ENCODE results near the gene CCDC92B.
A peak's percentile ranks its signal among the peaks of the same experiment; 100 is the strongest.

CCDC92B gene

DNA sequence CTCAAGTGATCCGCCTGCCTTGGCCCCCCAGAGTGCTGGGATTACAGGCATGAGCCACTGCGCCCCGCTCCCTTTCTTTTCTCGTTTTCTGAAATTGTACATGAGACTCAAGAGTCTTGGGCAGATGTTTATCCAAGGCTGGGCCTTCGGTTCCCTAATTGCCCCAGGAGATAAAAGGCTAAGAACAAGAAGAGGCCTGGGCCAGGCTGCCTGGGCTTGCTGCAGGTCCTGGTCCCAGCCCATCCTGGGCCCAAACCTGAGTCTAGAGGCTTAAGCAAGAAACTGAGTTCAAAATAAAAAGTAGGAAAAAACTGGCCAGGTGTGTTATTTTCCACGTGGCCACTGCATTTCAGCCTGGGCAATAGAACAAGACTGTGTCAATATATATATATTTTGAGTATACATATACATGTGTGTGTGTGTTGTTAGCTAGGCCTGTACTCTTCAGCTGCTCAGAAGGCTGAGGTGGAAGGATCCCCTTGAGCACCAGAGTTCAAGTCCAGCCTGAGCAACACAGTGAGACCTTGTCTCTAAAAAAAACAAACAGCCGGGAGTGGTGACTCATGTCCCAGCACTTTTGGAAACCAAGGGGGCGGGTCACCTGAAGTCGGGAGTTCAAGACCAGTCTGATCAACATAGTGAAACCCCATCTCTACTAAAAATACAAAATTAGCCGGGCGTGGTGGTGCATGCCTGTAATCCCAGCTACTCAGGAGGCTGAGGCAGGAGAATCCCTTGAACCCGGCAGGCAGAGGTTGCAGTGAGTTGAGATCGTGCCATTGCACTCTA lies 31.1 kb downstream of the CCDC92B start:
- DNase-seq, result no peak

DNA sequence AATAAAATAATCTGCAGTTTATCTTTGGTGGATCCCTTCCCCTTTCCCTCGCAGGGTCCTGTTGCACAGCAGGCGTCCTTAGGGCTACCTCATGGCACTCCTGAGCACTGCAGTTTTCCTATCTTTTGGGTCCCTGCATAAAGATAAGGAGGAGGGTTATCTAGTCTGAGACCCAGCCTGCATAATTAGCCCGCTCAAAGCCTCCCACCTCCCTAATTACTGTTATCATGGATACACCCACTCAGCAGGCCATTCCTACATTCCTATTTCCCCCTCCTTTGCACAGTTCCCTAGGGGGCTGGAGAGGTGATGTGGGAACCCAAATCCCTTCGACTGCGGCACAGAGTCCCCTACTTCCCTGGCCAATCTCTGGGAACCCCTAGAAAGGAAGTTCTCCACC lies 32.8 kb downstream of the CCDC92B start:
- no peak for DNase-seq

DNA sequence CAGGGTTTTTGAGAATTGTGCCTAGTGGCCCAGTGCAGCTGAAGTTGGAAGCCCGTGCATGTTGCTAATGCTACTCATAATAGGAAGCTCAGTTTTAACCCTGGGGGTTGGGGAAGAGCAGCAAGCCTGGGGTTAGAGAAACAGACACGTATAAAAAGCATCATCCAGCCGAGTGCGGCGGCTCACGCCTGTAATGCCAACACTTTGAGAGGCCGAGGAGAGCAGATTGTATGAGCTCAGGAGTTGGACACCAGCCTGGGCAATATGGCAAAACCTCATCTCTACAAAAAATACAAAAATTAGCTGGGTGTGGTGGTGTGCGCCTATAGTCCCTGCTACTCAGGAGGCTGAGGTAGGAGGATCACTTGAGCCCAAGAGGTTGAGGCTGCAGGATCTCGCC lies 35.6 kb downstream of the CCDC92B start:
- DNase-seq, result no peak

DNA sequence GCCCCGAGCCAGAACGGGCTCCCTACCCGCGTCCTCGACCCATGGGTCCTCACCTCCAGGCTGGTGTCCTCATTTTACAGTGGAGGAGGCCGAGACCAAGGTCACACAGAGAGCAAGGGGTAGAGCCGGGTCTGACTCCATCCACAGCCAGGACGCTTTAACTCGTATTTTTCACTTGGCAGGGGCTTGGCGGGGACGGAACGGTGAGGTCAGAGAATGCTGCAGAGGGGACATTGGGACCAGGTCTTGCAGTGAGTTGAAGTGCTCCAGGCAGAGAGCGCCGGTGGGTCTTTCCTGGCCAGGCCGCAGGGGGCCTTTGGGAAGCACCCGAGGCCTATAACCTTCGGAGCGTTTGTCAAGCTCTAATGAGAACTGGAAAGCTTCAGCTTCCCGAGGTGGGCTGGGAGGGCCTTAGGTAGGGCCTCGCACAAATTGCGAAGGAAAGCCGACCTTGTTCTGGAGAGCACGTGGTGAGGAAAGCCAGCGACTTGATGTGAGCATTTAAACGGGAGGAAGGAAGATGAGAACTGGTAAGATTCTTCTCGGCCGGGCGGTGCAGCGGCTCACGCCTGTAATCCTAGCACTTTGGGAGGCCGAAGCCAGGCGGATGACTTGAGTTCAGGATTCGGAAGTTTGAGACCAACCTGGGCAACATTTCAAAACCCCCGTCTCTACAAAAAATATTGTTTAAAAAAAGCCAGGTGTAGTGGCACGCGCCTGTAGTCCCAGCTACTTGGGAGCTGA lies 37.0 kb downstream of the CCDC92B start:
- no peak for DNase-seq

DNA sequence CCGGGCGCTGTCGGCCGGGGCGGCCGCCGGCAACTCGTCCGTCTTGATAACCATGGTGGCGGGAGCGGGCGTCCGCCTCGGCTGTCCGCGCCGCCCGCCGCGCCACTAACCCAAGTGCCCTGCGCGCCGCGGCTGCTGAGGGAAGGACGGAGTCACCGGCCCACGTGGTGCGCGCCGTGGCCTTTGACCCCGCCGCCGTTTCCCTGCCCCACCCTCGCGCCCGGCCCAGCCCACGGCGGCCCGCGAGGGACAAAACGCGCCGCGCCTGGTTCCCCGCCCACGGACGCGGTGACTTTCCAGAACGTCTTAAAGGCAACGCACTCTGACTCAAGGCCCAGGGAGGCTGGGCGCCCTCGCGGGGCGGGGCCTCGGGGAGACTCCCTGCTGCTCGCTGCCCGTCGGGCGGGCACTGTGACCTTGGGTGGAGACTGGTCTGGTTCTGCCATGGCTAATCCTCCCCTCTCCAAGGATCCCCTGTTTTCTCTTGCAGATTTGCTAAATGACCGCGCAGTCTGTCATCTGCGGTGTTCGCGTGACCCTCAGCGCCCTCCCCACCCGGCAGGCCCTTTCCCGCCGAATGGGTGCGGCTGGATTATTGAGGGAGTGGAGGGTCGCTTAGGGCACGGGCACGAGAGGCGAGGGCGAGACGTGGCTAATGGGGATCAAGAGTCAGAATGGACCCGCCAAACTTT lies 37.7 kb downstream of the CCDC92B start, which contains the start of gene CLUH:
Gene CLUH, minus strand, starts transcription at position 157 of the 692 bp plus-strand sequence. Its CDS starts 103 bp downstream, at position 54.
- peak; percentile 96 for DNase-seq

DNA sequence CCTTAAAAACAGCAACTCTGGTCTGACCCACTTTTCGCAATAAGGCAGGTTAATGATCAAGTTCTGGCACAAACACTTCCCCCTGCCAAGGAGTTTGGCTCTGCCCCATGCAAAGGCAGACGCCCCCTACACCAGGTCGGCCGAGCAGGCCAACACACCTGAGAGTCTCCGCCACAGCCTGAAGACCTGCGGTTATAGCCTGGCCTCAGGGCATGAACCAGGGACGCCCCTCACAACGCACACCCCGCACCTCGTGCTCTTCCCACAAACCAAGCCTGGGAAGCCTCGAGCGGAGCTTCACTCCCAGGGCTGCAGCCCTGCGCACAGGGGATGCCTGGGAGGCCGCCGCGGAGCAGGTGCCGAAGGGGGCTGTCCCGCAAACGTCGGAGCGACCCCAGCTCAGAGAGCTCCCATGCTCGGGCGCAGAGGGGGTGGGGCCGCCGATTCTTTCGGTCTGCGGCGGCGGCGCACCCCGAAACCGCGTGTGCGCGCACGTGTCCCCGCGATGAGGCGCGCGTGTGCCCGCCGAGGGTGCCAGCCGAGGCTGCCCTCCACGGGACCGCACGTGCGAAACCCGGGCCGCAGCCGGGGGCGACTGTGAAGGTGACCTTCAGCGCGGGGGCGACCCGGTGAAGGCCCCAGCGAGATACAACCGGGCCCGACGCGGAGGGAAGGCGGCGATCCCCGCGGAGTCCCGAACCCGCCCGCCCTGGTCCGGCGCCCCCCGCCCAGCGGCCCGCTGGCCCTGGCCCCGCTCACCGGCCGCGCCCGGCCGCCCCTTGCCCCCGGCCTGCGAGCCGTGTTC lies 38.4 kb downstream of the CCDC92B start:
- DNase-seq, result no peak

DNA sequence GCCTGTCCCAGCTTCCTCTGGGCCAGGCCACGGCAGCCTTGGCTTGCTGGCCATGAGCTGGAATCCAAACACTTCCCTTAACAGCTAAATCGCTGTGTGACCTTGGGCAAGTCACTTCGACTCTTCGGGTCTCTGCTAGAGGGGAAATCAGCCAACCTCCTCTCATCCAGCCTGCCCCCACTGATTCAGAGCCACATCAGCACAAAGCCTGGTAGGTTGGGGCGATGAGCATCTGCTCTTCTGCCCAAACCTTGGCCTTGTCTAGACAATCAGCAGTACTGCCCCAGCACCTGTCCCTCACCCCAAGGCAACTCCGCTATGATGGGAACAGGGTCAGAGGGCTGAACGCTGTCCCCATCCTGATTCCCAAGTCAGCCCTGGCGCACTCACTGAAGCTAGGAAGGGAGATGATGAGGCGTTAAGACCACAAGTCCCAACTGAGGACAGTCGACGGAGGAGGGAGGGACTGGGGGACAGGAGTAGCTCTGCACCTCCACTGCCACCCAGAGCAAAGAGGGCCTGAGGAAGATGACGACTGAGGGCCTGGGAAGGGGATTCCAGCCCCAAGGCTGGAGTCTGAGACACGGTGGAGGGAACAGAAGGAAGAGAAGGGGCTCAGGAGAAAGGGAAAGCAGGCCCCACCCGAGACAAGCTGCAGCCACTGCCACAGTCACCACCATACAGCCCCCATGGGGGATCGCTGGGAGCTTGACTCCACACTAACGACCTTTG lies 39.2 kb downstream of the CCDC92B start:
- DNase-seq, result no peak

DNA sequence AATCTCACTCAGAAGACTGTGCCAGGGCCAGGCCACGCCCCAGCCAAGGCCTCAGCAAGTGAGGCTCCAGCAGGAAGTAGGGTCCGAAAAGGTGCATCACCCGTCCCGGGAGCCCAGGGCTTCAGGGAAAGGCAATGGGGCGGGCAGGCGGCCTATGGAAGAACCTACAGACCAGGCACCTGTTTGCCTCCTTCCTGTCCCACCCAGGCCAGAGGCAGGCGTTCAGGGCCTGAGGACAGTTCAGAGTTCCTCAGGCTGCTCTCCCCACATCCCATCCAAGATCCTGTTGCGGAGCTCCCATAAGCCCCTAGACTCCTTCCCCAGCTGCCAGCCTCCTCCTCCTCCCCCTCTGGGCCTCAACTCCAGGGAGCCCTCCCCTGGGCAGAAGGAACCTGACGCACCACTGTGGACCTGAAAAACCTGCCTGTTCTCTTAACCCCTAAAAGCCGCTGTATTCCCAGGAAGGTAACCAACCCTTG lies 40.2 kb downstream of the CCDC92B start:
- DNase-seq, result no peak

DNA sequence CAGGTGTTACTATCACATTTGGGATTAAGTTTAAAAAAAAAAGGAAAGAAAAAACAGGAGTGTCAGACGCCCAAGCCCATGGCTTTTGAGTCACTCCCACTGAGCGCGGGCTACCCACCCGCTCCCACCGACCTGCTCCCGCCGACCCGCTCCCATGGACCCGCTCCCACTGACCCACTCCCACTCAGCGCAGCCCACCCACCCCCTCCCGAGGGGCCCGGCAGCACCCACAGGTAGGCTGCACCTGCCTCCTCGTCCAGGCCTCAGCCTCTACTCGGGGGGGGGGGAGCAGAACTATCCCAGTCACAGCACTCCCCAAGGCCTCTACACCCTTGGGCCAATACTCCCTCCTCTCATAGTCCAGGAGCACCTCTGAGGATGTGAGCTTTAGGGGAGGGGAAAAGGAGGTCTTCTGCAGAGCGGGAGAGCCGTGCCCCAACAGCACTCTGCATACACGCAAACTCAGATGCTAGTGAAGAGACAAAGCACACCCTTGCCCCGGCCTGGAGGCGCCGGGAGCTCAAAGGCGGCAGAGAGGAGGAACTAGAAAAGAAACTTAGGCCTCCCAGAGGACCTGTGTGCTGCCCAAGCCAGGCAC lies 40.8 kb downstream of the CCDC92B start:
- DNase-seq, result no peak

DNA sequence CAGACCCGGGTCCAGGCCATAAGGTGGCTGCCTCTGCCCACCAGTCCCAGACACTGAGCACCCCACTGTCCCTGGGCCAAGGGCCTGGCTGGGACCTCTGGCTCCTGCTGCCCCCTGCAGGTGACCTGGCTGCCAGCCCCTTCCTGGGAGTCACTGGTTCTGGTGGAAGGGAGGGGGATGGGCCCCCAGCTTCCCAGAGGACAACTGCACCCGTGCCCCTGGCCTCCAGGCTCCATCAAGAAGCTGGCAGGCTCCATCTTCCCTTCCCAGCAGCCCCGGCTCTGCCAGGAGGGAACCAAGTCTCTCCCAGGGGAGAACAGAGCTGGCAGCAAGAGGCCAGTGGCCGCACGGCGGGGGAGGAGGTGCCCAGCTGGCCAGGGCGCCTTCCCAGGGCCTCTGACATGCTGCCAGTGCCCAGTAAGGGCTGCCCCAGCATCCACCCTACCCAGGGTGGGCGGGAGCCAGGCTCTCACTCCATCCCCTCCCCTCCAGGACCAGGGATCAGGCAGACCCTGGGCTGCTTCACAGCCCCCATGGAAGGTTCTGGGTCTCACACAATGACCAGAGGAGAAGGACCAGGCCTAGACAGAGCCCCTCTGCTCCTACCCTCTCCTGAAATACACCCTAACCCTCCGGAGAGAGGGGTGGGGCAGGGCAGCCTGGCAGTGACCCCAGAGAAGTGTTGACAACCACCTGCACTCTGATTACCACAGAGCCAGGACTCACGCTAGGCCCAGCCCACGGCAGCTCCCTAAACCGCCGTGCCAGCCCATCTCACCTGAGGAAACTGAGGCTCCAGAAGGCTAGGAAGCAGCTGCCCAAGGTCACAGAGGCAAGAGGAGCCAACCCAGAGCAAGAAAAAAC lies 41.5 kb downstream of the CCDC92B start:
- no peak for DNase-seq

DNA sequence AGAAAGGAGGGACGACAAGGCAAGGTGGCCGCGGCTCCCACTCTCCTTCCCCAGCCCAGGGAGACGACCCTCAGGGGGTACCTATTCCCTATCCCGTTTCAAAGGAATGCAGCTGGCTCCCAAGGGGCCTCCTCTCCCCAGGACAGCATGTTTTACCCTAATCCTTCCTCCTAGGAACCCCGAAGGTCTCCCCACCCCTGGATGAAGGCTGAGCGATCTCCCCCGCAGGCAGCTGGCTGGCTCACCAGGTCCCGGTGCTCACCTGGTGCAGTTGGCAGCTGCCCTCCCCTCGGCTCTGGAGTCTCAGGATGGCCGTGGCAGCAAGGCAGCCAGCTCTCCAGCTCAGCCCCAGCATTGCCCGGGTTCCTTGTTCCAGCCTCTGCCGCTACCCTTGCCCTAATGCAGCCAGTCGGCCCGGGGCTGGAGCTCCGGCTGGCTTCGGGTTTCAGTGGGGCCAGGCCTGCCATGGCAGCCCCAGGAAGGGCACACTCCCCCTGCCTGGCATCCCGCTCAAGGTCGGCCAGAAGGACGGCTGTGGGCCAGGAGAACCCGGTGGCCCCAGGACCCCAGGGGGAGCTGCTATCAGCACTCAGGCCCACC lies 42.4 kb downstream of the CCDC92B start:
- DNase-seq, result no peak

DNA sequence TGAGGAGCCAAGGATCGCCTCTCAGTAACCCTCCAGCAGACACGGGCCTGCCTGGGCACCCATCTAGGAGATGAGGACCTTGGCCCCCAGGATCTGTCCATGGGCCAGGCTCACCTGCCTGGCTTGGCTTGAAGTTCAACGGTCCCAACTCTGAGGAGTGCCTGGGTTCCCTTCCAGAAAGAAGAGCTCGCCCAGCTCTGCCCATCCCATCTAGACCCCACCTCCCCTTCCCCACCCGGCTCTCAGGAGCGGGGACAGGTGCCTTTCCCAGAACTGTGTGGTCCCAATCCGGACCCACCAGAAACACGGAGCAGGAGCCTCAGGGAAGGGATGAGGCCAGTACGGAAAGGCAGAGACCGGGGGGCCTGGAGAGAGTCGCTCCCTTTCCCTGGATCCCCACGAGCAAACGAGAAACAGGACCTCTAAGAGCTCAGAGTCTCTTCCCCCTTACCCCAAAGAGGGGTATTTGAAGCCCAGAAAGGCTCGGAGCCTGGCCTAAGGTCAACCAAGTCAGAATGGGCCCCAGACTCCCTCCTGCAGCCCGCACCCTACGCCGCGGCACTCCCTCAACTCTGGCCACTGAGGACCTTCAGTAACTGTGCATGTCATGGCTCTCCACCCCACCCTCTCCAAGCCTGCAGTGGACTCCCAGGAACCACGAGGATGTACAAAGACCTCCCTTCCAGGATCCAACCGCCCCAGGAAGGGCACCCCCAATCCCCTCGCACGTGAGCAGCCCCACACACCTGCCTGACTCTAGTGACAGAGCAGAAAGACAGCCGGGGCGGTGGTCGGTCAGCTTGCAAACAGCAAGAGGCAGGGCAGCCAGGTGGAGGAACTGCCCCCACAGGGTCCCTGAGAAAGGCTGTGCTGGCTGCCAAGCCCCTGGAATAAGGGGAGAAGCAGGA lies 43.3 kb downstream of the CCDC92B start:
- DNase-seq, result no peak

DNA sequence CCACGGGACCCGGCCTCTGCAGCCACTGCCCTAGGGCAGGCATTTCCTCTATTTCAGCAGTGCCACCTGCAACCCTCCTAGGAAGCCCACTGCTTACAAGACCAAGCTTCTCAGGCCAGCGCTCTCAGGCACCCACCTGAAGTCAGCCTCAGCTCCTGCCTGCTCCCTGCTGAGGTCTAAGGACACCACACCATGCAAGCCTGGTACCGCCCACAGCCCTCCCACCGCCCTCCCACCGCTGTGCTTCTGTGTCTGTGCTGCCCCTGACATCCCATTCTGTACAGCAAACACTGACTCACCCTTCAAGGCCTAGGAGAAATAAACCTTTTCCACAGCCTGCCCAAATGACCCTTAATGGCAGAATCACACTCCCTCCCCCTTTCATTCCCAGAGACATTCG lies 44.2 kb downstream of the CCDC92B start:
- DNase-seq, result no peak

DNA sequence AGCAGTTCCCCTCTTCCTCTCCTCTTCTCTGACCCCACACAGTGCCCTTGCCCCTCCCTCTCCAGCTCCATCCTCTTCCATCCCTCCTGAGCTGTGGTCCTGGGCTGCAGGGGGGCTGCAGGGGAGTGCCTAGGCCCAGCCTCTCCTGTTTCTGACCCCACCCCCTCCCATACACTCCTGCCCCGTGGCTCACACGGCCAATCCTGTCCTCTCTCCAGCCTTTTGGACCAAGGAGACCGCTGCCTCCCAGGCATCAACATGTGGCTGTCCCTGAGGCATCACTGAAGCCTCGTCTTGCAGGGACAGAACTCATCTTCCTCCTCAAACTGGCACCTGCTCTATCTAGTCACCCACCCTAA lies 44.6 kb downstream of the CCDC92B start:
- DNase-seq, result no peak

DNA sequence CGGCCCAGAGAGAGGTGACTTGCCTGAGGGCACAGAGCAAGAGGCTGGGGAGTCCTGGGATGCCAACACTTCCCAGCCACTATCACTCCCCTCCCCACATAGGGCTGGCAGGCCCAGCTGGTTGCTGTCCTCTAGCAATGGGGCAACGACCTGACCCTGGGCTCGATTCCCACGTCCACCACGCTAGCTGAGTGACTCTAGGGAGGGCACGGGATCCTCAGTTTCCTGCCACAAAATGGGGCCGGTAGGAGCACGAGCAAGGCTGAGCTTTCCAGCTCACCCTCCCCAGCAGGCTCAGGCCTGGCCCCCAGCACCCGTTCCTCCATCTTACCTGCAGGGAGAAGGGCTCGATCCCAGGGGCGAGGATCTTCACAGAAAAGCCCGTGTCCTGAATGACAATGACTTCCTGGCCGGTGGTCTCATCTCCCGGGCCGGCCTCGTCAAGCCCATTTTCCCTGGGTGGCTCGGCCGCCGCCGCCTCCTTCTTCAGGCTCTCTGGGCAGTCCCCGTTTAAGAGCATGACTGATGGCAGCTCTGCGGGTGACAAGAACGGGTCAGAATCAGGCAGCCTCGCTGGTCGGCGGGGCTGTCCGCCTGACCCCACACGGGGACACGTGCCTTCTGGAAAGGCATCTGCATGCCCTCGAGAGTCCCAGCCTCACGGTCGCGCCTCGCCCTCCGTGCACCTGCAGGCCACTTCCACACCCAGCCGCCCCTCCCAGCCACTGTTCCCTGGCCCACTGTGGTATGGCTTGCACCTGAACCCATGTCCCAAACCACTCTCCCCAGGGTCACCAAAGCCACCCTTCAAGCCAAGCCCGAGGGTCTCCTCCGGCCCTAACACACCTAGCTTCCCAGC lies 45.2 kb downstream of the CCDC92B start:
- no peak for DNase-seq

DNA sequence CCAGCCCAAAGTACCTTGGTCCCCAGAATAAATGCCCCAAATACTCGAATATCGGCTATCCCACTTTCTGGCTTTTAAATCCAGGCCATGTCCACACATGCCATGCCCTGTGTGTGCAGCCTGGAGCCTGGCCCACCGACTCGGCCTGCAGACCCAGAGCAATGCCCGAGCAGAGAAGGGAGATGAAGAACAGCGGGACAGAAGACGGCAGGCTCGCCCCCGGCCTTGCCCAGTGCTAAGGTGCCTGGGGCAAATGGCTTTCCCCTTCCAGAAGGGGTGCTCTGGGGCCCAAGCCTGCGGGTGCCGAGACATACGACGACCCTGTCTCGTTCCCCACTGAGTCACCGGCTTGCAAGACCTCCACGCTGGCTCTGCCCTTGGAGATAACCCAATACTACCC lies 45.8 kb downstream of the CCDC92B start:
- DNase-seq, result no peak

DNA sequence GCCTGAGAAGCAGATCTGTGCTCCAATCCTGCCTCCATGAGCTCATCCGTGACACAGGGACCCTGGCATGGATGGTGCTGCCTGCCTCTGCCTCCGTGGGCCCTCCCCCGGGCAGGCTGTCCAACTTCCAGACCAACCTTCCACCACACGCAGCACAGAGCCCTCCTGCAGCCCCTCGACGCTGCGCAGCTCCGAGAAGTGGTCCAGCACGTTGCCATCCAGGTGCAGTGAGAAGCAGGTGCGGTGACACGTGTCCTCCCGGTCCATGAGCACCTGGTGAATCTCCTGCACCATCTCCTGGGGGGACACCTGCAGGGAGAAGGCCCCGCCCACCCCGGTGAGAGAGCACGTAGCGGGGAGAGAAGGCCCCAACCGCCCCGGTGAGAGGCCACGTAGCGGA lies 46.3 kb downstream of the CCDC92B start:
- DNase-seq, result no peak

Measured in activated effector memory CD4-positive, alpha-beta T cell treated with Interleukin-2 at 50 U/mL for 16 hours (primary cell).